GM18861 (cell line): ENCODE data around the gene ARSG.

ENCODE experiments used
- ATAC-seq: cut with Tn5 transposase; IDR thresholded peaks from one replicate; pipeline ENCODE4 v1.9.1; 2021; ENCODE audit not compliant: unreplicated experiment

The ARSG gene

DNA sequence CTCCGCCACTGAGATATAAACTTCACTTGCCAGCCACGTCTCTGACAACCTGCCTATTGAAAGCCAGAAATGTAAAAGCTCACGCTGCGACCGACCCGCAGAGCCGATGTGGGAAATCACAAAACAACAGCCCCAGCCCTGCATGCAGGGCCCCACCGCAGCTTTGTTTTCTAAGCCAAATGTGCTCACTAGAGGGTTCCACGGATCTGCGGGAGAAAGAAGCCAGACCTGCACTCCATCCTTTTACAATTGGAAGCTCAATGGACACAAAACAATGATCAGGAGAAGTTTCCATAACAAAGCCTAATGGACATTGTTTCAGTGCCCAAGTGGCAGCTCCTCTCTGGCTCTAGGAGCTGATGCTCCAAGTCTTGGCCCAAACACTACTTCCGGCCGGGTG, 132.9 kb downstream of the ARSG start:
- ATAC-seq = no peak

DNA sequence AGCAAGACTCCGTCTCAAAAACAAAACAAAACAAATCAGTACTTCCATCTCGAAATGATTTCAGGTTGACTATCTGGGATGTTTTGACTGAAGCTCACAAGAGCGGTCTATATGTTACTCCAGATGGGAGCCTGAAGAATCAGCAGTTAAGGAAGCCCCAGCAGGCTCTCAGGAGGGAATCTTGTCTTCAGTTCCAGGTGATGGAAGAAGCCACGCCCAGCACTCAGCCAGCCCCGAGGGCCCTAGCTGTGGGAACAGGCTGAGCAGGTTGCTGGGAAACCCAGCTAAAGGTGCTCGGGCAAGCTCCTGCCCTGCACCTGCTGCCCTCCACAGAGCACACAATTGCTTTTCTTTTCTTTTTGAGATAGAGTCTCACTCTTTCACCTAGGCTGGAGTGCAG, 133.6 kb downstream of the ARSG start:
- ATAC-seq = no peak

DNA sequence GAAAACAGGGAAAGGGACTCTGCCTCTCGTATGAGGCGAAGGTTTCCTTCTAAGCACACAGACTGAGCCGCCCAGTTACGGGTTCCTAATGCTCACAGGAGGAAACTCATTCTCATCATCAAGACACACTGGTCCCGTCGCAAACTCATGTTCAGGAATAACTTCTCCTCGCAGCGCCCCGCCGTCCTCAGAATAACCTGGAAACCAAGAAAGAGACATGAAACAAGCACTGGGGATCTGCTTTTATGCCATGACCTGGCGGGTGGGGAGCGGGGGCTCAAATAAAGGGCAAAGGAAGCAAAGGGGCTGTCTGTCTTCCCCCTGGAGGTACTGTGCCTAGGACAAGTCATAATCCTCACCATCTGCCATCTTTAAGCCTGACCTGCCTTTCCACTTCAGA, 134.7 kb downstream of the ARSG start:
- ATAC-seq = no peak

DNA sequence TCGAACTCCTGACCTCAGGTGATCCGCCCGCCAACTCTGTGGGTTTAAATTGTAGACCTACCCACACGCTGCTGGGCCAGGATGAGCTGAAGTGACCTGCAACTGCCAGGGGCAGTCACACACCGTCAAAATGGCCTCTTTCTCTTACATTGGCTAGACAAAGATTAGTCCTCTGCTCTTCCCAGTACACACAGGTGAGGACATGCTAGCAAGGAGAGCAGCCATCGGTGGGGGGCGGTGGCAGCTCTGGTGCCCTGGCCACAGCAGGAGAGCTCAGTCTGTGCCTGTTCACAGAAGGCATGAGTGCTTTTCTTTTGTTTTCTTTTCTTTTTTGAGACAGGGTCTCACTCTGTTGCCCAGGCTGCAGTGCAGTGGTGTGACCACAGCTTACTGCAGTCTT, 136.3 kb downstream of the ARSG start:
- ATAC-seq = no peak

DNA sequence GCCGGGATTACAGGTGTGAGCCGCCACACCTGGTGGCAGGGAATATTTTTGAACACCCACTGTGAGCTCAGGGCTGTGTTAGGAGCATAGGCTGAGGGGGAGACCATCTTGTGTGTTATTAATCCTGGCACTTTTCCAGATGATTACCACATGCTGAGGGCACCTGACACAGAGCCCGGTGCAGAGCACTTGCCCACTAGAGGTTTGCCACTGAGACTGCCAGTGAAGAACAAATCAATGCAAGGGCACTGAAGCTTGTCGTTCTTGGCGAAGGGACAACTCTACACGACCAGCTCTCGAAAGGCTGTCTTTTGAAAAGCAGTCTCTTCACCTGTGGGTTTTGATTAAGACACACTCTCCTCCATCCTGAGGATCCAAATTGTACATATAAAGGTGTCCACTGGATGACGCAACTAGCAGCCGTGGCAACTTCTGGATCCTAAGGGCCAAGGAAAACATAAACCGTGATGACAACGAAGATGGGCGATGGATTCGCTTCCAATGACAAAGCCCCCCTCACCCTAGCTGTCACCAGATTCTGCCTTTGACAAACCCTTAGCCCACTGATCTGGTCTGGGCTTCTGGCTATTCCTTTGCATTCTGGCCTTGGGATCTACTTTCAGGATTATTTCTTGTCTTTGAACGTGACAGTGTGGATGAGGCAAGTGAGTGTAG, 137.3 kb downstream of the ARSG start:
- ATAC-seq = no peak

DNA sequence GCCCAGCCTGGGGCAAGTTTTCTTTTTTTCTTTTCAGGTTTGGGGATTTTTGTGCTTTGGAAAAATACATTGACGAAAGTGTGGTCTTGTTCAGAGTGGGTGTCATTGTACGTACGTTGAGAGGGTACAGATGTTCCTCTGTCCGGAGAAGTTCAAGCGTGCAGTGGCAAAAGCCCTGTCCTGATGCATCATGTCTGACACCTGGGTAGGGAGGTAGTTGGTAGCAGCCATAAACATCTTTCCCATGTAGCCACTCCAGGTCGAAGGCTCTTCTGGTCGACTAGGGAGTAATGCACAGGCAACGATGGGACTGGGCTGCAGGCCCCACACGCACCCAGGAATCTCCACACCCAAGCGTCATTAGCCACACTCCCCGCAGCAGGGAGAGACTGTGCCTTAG, 138.6 kb downstream of the ARSG start:
- no peak for ATAC-seq

DNA sequence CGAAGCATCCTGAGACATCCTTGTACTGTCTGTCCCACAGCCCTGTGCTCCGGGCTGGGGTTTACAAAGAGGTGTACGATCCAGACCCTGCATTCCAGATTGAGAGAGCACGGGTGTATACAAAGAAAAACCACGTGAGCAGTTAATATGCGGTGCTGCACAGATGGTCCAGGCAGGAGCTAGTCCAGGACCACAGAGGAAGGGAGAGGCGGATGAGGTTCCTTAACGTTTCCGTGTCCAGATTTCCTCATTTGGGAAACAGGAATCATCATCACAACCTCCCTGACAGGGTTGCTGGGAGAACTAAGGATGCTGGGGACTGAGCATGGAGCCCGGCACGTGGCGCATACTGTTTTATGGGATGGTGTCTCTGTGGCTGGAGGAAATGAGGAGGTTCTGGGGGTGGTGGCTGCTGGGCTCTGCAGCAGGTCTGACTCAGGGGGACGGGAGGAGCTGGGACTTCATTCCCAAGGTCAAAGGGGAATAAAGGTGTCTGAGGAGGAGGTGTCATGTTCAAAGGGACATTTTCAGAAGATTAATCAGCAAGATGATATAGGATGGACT, 139.8 kb downstream of the ARSG start:
- no peak for ATAC-seq

DNA sequence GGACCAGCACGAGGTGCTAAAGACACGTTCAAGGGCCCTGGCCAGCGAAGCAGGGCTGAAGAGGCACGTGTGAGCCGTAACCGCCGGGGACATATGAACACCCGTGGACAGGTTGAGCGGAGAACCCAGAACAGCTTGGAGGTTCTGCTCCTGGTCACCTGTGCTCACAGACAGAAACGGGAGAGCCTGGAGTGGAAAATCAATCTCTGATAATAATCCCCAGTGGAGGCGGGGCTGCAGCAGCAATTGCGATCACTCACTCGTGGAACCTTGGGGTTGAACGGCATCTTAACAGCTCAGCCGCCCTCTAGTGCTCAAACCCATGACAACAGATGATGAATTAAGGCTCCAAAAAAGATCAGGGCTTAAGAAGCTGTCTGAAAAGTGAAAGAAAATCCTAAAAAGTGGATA, 140.4 kb downstream of the ARSG start:
- no peak for ATAC-seq

DNA sequence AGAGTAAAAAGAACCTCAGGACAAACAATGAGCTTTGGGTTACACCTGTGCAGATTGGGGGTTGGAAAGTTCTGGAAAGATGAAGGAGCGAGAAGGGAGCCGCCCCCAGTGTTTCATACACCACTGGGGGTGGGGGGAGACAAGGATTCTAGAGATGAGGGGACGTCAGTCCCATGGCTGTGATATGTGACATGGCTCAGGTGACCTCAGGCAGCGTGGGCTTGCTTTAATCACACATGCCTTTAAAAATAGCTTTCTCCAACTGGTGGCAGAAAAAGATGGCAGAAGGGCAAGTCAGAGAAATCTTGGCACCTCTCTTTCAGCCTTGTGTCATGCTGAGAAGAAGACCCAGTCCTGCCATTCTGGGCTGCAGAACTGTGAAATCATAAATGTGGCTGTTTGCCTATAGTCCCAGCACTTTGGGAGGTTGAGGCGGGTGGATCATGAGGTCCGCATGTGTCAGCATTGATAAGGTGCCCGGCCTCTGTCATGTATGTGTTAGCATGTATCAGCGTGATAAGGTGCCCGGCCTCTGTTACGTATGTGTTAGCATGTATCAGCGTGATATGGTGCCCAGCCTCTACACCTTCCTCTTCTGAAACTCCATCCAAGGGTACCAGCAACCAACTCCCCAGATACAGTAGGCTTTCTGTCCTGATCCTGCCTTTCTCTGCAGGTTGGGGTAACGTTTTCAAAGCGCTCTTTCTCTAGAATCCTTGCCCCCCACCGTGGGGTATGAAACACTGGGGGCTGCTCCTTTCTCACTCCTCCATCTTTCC, 141.0 kb downstream of the ARSG start:
- ATAC-seq = no peak

DNA sequence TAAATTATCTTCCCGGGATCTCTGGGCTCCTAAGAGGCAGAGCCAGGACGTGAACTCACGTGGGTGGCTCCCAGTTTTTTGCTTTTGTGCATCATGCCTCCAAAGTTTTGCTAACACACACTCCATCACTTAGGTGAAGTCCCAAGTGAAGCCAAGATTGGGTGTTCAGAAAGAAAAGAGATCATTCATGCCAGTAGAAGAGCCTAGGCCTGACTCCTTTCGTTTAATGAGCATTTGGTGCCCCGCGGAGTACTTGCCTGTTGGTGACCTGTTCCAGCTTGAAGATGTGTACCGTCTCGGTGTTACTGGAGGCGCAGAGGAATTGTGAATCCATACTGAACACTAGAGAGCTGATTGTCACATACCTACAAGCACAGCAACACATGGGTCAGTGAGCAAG, 141.9 kb downstream of the ARSG start:
- no peak for ATAC-seq

DNA sequence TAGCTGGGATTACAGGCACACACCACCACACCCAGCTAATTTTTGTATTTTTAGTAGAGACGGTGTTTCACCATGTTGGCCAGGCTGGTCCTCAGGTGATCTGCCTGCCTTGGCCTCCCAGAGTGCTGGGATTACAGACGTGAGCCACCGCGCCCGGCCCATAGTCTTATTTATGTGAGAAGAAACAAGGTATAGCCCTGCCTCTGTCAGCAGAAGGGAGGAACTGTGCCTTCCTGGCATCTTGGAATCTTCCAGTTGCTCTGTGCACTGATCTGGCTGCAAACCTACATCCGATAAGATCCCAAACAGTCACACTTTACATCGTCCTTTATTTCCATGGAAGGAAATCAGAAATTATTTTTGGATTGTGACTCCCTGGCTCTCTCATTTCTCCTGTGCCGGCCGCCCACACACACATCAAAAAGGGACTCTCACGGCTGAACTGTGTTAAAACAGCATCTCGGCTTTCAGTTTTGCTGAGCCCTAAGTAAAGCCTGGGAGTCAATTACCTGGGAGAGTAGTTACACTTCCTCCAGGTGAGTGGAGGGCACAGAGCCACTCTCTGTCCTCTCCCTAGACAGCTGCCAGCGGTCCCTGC, 142.7 kb downstream of the ARSG start:
- no peak for ATAC-seq

DNA sequence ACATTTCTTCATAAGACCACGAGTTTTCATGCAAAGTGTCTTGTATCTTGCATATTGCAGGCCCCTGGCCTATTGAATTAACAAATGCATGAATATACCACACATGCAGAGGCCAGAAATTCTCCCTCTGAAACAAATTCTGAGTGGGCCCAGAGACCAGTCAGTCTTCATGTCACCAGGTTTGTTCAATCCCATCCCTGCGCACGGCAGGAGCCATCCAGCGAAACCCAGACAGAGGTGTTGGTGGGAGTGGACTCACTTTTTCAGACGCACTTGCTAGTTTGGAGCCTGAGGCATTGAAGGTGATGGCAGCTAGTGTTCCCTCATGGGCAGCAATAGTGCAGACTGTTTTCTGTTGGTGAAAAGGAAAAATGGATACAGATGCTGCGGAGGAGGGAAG, 144.1 kb downstream of the ARSG start:
- no peak for ATAC-seq

DNA sequence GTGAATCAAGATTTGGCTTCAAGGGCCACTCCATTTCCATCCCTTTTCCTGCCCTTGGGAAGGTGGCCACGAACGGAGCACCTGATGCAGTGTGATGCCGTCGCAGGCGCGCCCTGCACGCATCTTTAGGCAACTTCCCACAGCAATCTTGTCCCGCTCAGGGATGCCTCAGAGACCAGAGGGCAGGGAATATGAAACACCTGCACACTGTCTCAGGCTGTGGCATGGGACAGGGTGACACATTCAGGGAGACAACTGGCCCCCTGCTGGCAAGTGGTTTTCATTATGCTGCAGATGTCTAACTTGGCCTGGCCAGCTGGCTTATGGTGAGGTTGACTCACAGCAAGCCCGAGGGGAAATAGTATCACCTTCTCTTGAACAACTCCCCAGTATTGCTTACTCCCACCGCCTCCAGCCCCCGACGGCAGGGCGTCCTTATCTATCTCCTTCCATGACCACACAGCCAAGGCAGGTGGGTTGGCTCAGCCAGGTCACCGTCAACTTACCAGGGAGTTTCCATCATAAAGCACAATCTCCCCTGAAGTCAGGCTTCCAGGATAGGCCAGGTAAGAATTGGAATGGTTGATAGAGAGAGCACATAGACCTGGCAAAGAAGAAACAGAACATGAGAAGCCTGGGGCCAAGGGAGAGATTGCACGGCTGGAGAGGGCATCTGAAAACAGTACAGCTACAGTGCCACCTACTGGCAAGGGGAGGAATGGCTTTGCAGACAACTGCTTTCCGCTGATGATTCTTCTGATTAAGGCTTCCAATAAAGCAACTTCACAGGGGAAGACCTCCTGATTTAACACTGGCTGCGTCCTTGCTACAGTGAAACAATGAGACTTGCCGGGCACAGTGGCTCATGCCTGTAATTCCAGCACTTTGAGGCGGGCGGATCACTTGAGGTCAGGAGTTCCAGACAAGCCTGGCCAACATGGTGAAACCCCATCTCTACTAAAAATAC, 144.9 kb downstream of the ARSG start:
- ATAC-seq = no peak

DNA sequence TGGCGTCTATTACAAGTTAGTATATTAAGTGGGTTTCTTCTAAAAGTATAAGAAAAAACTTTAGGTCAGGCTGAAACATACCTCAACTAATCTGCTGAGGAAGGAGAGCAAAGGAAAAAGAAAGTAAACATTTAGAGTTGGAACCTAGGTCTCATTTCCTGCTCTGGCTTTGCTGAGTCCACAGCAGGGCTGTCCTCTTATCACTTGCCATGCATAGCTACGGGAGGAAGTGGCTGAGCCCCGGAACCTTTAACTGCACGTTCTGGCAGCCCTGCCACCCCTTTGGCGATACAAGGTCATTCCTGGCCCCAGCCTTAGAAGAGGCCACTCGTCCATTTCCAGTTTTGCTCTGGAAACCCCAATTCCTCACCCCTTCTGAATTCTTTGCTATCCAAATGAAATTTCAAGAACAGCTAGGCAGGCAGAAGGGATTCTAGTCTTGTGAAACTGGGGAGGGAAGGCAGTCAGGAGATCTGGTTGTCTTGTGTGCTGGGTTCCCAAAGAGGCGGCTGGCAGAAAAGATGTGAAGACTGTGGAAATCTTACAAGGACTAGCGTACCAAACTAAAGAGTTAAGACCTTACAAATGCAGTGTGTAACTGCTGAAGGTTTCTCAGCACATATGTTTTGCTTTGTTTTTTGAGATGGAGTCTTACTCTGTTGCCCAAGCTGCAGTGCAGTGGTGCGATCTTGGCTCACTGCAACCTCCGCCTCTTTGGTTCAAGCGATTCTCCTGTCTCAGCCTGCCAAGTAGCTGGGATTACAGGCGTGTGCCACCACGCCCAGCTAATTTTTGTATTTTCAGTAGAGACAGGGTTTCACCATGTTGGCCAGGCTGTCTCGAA, 146.9 kb downstream of the ARSG start:
- peak; percentile 74 for ATAC-seq

DNA sequence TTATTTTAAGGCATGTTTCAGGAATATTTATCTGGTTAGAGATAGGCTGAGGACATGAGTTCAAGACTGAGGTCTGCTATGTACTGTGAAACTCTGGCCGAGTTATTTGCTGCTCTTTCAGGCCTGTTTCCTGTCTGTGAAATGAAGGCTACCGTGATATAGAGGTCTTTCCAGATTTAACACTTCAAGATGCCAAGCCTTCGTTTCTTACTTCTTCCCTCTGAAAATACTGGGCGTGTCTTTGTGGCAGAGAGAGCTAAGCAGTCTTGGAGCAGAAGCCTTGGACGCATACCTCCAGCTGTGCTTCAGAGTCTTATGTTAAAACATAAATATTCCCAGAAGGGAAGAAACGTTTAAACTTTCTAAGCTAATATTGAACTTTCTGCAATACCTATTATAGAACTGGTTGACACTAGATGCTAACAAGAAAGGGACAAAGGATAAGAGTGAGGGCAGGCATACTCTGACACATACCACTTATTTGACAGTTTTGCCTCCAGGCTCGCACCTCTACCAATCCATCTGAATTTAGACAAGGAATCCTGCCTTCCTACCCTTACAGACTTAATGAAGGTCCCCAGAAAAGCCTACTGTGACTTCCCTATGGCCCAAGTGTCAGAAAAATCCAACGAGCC, 148.5 kb downstream of the ARSG start:
- ATAC-seq = no peak

DNA sequence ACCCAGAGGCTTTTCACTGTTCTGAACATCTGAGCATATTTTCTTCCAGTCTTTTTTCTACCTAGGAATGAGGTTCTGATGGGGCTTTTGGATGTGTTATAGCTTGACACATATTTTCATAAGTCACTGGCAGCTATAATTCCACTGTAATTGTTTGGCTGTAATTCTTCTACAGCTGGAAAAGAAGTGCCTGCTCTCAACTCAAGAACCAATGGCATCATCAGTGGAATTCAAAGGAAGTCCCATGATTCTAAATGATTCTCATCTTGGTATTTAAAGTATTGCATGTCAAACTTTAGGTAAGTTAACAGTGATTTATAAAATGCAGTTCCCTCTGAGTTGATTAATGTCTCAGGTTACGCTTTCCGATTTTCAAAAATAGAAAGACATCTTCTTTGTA, 149.2 kb downstream of the ARSG start:
- ATAC-seq = no peak

DNA sequence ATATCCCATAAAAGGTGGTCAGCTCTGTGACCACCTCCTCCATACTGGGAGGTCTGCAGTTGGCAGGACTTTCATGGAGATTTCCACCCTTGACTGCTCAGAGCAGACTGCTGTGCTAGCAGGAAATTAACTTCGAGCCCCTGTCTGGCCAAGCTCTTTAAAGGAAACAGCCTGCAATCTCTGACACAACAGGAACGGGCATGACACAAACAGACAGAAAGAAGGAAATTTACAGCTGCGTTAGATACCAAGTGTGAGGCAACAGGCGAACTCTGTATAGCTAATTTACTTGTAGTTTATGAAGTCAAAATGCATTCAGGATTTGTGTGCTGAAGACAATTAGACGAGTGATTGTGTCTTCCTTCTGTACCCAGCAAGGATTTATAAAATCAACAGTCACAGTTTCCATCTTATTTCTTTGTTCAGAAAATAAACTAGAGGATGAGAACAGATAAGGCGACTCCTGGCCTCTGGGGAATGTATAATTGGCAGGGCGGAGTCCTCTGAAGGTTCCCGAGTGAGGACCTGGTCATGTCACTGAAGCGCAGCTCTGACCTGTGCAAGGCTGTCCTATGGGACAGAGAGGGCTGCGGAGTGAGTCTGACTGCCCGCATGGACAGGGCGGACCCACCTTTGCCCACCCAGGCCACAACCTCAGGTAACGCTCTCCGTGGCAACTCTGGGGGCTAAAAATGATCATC, 149.9 kb downstream of the ARSG start:
- no peak for ATAC-seq

DNA sequence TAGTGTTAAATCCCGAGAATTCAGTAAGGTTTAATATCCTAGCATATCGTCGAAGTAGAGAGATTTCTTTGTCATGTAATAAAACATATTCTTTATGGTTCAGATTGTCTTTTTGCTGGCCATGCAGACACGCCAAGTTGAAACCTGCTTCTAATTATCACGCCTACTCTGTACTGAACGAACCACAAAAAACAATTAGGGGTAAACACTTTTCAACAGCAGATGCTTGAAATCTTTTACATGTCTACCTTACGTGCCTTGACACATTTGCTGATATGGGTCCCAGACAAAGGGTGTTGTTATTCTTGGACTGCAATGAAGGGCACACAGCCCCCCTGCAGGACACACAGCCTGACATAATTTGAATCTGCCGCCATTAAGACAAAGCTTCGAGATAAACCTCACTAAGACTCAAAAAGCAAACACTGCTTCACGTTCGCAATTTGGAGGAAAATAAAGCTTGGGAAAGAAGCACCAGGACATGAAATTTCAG, 152.7 kb downstream of the ARSG start:
- no peak for ATAC-seq

DNA sequence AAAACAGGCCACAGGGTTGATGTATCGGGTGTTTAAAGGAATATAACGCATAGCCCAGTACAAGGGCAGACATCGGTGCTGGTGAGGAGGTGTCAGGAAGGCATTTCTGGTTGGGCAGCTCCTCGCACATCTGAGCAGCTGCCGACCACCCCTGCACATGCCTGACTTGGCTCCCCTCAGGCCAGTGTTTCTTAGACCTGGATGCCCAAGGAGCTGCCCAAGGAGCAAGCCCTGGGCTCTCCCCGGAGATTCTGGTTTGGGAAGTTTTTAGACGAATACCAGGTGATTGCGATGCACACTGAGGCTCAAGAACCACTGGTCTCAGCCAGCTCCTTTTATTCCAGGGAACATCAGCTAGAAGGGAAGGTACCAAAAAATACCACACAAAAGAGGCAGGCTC, 154.4 kb downstream of the ARSG start:
- ATAC-seq = no peak
